GM06990 (cell line): Measurements from ENCODE around the gene ACSM5.
"Not testable (repeated sequence)": the region's sequence is repeated elsewhere in the genome, so short reads cannot be mapped to it uniquely, and the experiment has no call there.

Experiments
- DNase-seq: peaks from one replicate; pipeline ENCODE4 v3.0.0-alpha.2; 2011; ENCODE audit not compliant: insufficient read length; ENCODE audit errors: extremely low read depth
- H3K27me3 ChIP-seq: replicated peaks from 2 replicates; pipeline ENCODE4 v1.6.0; 2011; ENCODE audit warnings: low read length; ENCODE audit not compliant: control insufficient read depth, insufficient read depth
- H3K36me3 ChIP-seq: 2 replicates; pipeline ENCODE4 v1.5.1; 2011; ENCODE audit warnings: low read length; ENCODE audit not compliant: control insufficient read depth, insufficient read depth
- H3K4me3 ChIP-seq: replicated peaks from 2 replicates; pipeline ENCODE4 v1.5.1; 2011; ENCODE audit warnings: low read depth, mild to moderate bottlenecking, control low read depth, low read length
- TF ChIP-seq, protein P1 (sequence below): IDR thresholded peaks from 2 replicates; pipeline ENCODE4 v1.5.1; 2011; ENCODE audit warnings: low read length, control low read depth, mild to moderate bottlenecking, inconsistent platforms; ENCODE audit not compliant: insufficient read depth, poor library complexity, severe bottlenecking

Gene ACSM5

DNA sequence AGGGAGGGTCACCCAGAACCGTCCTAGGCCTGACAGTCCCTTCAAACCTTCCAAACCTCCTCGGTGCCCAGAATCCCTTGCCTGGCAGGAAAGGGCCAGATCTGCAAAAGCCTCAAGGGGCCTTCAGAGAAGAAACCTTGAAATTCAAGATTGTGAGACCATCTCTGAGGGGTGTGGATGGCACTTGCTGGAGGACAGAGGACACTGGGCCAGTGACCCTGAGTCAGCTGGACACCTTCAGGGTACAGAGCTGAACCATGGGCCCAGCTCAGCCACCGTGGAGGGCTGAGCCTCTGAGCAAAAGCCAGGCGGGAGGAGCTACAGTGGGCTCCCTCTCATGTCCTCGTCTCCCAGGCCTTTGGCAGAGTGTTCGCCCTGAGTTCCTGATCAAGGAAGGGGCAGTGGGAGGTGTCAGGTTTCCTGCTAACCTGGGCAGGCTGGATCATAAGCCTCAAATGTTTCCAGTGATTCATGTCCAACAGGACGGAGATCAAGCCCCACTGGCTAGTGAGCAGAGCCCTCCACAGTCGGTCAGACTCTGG is 7.8 kb upstream of the ACSM5 start:
- DNase-seq = no peak
- TF ChIP-seq, protein P1, sequence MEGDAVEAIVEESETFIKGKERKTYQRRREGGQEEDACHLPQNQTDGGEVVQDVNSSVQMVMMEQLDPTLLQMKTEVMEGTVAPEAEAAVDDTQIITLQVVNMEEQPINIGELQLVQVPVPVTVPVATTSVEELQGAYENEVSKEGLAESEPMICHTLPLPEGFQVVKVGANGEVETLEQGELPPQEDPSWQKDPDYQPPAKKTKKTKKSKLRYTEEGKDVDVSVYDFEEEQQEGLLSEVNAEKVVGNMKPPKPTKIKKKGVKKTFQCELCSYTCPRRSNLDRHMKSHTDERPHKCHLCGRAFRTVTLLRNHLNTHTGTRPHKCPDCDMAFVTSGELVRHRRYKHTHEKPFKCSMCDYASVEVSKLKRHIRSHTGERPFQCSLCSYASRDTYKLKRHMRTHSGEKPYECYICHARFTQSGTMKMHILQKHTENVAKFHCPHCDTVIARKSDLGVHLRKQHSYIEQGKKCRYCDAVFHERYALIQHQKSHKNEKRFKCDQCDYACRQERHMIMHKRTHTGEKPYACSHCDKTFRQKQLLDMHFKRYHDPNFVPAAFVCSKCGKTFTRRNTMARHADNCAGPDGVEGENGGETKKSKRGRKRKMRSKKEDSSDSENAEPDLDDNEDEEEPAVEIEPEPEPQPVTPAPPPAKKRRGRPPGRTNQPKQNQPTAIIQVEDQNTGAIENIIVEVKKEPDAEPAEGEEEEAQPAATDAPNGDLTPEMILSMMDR = no peak
- peaks cover 2% of the 10 kb centered on the region for H3K27me3 ChIP-seq
- no peak overlapping the region for H3K4me3 ChIP-seq
- H3K36me3 ChIP-seq = no peaks in the 10 kb centered on the region

DNA sequence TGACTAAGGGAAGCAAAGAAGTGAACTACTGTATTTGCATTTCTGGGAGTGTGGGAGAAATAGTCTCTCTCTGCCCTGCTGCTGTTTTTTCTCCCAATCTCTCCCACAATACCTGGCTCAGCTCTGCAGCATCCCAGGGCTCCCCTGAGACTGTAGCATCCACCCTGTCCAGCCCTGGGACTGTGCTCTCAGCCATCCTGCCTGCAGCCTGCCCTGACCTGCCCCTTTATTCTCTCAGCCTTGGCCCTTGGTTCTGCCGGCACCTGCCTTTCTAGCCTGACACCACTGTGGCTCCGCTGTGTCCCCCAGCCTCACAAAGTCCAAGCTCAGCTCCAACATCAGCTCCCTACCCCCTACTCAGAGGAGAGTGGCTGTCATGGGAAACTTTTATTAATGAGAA is 6.7 kb upstream of the ACSM5 start:
- H3K4me3 ChIP-seq = no peak overlapping the region
- DNase-seq = no peak
- TF ChIP-seq, protein P1 = no peak
- peaks cover 2% of the 10 kb centered on the region for H3K27me3 ChIP-seq
- H3K36me3 ChIP-seq = no peaks in the 10 kb centered on the region

DNA sequence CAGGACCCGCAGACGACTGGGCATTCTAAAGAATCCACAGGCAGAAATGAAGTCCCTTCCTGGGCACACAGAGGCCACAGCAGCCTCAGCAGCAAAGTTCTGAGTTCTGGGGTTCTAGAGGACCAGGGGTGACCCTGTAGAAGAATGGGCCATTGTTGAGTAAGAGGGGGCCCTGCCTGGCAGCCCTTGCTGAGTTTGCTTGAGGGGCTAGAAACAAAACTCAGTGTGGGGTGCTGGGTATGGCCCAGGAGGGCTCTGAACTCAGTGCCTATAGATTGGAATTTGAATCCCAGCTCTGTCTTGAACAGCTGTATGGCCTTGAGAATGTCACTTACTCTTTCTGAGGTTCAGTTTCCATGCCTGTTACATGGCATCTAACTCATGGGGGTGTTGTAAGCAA is 4.7 kb upstream of the ACSM5 start, which contains the start of gene PDILT:
Gene PDILT (minus strand): TSS at position 101 of the 400 bp plus-strand sequence. CDS start 5,437 bp downstream, outside the sequence.
- no peak for DNase-seq
- no peak within 1 kb of the TSS for H3K4me3 ChIP-seq
- peaks cover 2% of the 10 kb centered on the region for H3K27me3 ChIP-seq
- TF ChIP-seq, protein P1 = no peak
- no peaks in the 10 kb centered on the region for H3K36me3 ChIP-seq

DNA sequence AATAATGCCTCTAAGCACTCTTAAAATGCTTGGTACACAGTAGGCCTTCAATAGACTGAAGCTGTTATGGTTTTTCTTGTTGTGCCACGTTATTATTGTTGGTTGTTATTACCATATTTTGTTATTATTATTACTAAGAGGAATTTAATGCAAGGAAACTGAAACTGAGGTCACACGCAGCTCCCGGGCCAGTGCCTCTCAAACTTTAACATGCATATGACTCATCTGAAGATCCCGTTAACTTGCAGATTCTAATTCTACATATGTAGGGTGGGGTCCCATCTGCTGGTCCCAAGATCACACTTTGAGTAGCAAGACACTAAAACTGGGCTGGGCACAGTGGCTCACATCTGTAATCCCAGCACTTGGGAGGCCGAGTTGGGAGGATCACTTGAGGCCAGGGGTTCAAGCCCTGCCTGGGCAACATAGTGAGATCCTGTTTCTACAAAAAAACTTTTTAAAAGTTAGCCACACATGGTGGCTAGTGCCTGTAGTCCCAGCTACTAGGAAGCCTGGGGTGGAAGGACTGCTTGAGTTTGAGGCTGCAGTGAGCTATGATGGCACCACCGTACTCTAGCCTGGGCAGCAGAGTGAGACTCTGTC is 888 bp downstream of the ACSM5 start:
- no peaks in the 10 kb centered on the region for H3K36me3 ChIP-seq
- peak; percentile 56 for DNase-seq
- H3K4me3 ChIP-seq = no peak overlapping the region
- H3K27me3 ChIP-seq = no peaks in the 10 kb centered on the region; the same call in none of the 2 replicates
- TF ChIP-seq, protein P1 = no peak

DNA sequence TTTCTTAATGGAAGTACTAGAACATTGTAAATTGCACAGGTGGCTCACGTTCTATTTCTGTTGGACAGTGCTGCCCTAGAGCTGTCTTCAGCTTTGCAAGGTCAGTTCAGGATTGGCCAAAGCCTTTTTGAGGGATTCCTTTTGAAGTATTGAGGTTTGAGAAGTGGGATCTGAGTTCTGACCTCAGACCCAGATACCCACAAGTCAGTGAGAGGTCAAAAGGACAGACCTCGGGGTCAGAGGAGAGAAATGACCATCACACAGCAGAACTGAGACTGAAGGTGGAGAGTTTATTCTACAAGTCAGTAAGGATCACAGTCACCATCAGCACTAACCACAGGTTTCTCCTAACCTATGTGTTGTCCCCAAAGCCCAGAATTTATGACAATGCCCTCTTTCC is 1.7 kb downstream of the ACSM5 start:
- TF ChIP-seq, protein P1 = no peak
- Histone ChIP-seq H3K27me3 (no peaks in the 10 kb centered on the region; the same call in none of the 2 replicates), H3K36me3 (no peaks in the 10 kb centered on the region), H3K4me3 (no peak overlapping the region)
- no peak for DNase-seq

DNA sequence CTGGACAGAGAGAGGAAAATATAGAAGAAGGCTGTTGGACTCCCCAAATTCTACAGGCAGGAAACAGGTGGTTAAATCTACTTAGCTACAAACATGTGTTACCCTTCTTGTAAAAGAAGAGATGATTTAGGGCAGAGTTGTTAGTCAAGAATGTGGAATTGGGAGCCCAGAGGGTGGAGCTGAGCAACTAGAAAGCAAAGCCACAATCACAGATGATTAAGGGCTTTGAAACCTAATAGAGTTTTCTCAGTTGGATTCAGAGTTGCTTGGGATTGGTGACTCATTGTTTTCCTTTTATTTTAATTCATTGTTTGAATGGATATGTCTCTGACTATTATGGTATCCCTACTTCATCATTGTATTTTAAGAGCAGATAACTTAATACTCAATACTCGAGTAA is 6.2 kb downstream of the ACSM5 start:
- H3K27me3 ChIP-seq = no peaks in the 10 kb centered on the region; the same call in none of the 2 replicates
- DNase-seq = no peak
- TF ChIP-seq, protein P1 = no peak
- H3K36me3 ChIP-seq = no peaks in the 10 kb centered on the region
- no peak overlapping the region for H3K4me3 ChIP-seq

DNA sequence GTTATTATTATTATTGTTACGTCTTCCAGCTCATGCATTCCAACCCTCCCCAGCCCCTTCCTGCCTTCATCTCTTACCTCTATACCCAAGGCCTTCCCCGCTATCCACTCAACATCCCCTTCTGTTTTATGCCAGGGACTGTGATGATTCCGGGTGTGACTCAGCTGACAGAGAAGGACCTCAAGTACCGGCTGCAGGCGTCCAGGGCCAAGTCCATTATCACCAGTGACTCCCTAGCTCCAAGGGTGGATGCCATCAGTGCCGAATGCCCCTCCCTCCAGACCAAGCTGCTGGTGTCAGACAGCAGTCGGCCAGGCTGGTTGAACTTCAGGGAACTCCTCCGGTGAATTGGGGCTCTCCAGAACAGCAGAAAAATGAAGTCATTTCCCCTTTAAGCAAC is 9.8 kb downstream of the ACSM5 start:
- H3K27me3 ChIP-seq, DNase-seq, H3K4me3 ChIP-seq, H3K36me3 ChIP-seq: not testable (repeated sequence)

DNA sequence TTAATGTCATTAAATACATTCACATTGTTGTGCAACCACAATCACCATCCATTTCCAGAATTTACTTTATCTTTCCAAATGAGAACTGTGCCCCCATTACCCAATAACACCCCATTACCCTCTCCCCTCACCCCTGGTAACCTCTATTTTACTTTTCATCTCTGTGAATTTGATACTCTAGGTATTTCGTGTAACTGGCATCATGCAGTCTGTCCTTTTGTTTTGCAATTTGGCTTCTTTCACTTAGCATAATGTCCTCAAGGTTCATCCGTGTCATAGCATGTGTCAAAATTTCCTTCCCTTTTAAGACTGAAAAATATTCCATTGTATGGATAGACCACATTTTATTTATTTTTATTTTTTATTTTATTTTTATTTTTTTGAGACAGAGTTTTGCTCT is 12.4 kb downstream of the ACSM5 start:
- H3K4me3 ChIP-seq, DNase-seq, H3K27me3 ChIP-seq, H3K36me3 ChIP-seq: not testable (repeated sequence)

DNA sequence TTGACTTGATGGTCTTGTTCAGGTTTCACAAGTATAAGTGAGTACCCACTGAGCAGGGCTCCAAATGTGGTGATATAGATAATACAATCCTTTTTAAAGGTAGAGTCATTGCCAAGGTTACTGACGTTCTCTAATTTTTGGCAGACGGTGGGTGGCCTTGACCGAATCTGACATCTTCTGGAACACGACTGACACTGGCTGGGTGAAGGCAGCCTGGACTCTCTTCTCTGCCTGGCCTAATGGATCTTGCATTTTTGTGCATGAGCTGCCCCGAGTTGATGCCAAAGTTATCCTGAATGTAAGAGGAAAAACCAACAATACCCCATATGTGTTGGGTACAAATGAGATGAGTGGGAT is 14.4 kb downstream of the ACSM5 start:
- not testable (repeated sequence) for H3K36me3 ChIP-seq, DNase-seq, H3K4me3 ChIP-seq, H3K27me3 ChIP-seq
